GM18505 (cell line): ENCODE data around the gene GABRR1.
"Not testable (repeated sequence)": the region's sequence is repeated elsewhere in the genome, so short reads cannot be mapped to it uniquely, and the experiment has no call there.

Source experiments
- ATAC-seq: cut with Tn5 transposase; IDR thresholded peaks from one replicate; pipeline ENCODE4 v1.9.1; 2021; ENCODE audit not compliant: unreplicated experiment
- POLR2A ChIP-seq: IDR thresholded peaks from 4 replicates; pipeline ENCODE4 v1.6.1; 2011; ENCODE audit warnings: borderline replicate concordance; ENCODE audit not compliant: insufficient read depth, insufficient read length; ENCODE audit errors: extremely low read depth

GABRR1 gene

DNA sequence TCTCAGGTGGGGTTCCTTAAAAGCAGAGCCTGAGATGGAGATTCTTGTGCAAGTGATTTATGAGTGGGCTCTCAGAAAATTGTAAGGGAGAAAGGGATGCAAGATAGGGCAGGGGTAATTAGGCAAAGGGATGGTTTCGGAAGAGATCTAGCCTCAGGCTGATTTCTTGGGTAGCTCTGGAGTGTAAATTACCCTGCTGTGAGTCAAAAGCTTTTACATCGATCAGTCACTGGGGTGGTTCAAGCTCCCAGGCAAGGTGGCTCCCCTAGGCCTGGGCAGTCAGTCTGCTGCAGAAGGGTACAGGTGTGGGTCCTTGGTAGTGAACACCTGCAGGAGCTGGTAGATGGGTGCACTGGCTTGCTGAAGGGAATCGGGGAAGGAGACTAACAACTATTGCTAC, 82.4 kb downstream of the GABRR1 start:
- TF ChIP-seq POLR2A, result no peak

GRCh38 chr6:89133981-89134380, 83.2 kb downstream of the GABRR1 start:
- TF ChIP-seq POLR2A, result no peak
- no peak for ATAC-seq

More for the DNA sequence above, 82.4 kb downstream of the GABRR1 start:
- ATAC-seq, result no peak

- ATAC-seq, result no peak
- no peak for TF ChIP-seq POLR2A
Observed at GRCh38 chr6:89132057-89132456, 85.1 kb downstream of the GABRR1 start.

GRCh38 chr6:89131599-89131998, 85.6 kb downstream of the GABRR1 start:
- no peak for ATAC-seq
- TF ChIP-seq POLR2A, result no peak

GRCh38 chr6:89128256-89128671, 88.9 kb downstream of the GABRR1 start:
- not testable (repeated sequence) for ATAC-seq
